Measurements from ENCODE around the gene GC. TPM values are rescaled to one million over a fixed set of nuclear protein-coding genes. Genes with fewer than 3 reads are reported as not detected.

GC gene
- total RNA-seq, 1 experiment from 2014 or later = 1.9 TPM

DNA sequence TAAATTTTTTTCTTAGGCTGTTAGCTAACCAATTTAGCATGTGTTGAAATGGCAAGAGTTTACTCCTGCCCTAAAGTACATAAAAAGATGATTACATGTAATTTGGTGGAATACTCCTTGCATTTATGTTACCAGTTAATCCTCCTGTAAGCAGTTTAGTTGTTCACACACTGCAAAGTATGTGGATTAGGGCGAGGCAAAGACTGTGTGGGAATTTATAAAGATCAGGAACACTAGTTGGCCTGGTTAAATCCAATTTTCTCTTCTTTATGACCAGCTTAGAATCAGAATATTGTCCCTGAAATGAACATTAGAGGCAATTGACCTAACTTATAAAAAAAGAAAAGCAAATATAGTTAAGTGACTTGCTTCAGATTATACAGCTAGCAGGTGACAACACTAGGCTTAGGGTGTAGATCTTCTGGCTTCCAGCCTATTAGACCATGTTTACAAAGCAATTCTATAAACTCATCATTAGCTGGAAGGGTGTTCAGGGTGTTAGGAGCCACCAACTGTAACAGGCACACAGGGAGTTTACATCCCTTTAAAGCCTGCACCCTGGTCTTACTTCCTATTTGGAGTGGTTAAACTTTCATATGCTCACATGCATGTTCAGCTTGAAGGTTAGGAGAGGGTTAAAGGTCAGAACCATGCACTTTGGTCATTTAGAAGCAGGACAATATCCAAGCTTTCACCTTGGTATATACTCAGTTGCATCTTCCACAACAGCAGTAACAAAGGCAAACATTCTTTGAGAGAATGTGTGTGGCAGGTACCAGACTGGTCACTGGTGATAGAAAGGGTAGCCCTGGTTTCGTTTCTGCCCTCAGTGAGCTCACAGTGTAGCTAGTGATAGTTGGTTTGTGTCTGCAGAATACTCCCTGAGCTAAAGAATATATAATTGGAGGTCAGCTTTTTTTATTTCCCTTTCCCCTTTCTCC lies 72.6 kb downstream of the GC start:
- CTCF ChIA-PET = interaction anchor here (1.8 kb wide), 1 partner anchor 441 kb away, joined by 7 read pairs; no protein-coding TSS in a partner anchor
- DNase-seq (ENCODE audit: low spot score) (no peak), ATAC-seq (no peak)
- Mint-ChIP-seq H3K27ac (no peak overlapping the region), H3K27me3 (ENCODE audit: low read depth) (no peaks in the 10 kb centered on the region), H3K4me1 (peaks cover 11% of the 10 kb centered on the region), H3K4me3 (no peak overlapping the region), H3K36me3 (no peaks in the 10 kb centered on the region), H3K9me3 (0 out of 2 replicates have a peak, but pooled peaks cover 7% of the 10 kb centered on the region)
- POLR2A ChIA-PET = no interaction called here
- TF ChIP-seq ELF4 (CRISPR knock-in tag; IDR thresholded peaks at IDR 0.05; ENCODE audit: low read depth) (no peak), SMAD3 (CRISPR knock-in tag; IDR thresholded peaks at IDR 0.05; ENCODE audit: borderline replicate concordance) (no peak), TCF7 (CRISPR knock-in tag; IDR thresholded peaks at IDR 0.05; ENCODE audit: low read depth) (no peak), ZNF138 (CRISPR knock-in tag; conservative IDR thresholded peaks at IDR 0.05) (no peak), ZBTB21 (CRISPR knock-in tag; IDR thresholded peaks at IDR 0.05; ENCODE audit: borderline replicate concordance) (no peak), RORB (CRISPR knock-in tag; IDR thresholded peaks at IDR 0.05) (no peak), CBFB (CRISPR knock-in tag; IDR thresholded peaks at IDR 0.05; ENCODE audit: low read depth) (no peak), ZNF423 (CRISPR knock-in tag; IDR thresholded peaks at IDR 0.05) (no peak), ZNF219 (CRISPR knock-in tag; IDR thresholded peaks at IDR 0.05; ENCODE audit: borderline replicate concordance) (no peak), CREM (CRISPR knock-in tag; IDR thresholded peaks at IDR 0.05) (no peak), JAZF1 (CRISPR knock-in tag; IDR thresholded peaks at IDR 0.05) (no peak), FOXP1 (CRISPR knock-in tag; IDR thresholded peaks at IDR 0.05; ENCODE audit: borderline replicate concordance) (no peak), ZNF232 (CRISPR knock-in tag; IDR thresholded peaks at IDR 0.05) (no peak), GTF2I (CRISPR knock-in tag; conservative IDR thresholded peaks at IDR 0.05) (no peak)
- TF ChIP-seq, protein P1, sequence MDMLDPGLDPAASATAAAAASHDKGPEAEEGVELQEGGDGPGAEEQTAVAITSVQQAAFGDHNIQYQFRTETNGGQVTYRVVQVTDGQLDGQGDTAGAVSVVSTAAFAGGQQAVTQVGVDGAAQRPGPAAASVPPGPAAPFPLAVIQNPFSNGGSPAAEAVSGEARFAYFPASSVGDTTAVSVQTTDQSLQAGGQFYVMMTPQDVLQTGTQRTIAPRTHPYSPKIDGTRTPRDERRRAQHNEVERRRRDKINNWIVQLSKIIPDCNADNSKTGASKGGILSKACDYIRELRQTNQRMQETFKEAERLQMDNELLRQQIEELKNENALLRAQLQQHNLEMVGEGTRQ (CRISPR knock-in tag; IDR thresholded peaks at IDR 0.05) = no peak
- TF ChIP-seq, protein P2, sequence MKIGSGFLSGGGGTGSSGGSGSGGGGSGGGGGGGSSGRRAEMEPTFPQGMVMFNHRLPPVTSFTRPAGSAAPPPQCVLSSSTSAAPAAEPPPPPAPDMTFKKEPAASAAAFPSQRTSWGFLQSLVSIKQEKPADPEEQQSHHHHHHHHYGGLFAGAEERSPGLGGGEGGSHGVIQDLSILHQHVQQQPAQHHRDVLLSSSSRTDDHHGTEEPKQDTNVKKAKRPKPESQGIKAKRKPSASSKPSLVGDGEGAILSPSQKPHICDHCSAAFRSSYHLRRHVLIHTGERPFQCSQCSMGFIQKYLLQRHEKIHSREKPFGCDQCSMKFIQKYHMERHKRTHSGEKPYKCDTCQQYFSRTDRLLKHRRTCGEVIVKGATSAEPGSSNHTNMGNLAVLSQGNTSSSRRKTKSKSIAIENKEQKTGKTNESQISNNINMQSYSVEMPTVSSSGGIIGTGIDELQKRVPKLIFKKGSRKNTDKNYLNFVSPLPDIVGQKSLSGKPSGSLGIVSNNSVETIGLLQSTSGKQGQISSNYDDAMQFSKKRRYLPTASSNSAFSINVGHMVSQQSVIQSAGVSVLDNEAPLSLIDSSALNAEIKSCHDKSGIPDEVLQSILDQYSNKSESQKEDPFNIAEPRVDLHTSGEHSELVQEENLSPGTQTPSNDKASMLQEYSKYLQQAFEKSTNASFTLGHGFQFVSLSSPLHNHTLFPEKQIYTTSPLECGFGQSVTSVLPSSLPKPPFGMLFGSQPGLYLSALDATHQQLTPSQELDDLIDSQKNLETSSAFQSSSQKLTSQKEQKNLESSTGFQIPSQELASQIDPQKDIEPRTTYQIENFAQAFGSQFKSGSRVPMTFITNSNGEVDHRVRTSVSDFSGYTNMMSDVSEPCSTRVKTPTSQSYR (CRISPR knock-in tag; IDR thresholded peaks at IDR 0.05) = no peak
- TF ChIP-seq, protein P3, sequence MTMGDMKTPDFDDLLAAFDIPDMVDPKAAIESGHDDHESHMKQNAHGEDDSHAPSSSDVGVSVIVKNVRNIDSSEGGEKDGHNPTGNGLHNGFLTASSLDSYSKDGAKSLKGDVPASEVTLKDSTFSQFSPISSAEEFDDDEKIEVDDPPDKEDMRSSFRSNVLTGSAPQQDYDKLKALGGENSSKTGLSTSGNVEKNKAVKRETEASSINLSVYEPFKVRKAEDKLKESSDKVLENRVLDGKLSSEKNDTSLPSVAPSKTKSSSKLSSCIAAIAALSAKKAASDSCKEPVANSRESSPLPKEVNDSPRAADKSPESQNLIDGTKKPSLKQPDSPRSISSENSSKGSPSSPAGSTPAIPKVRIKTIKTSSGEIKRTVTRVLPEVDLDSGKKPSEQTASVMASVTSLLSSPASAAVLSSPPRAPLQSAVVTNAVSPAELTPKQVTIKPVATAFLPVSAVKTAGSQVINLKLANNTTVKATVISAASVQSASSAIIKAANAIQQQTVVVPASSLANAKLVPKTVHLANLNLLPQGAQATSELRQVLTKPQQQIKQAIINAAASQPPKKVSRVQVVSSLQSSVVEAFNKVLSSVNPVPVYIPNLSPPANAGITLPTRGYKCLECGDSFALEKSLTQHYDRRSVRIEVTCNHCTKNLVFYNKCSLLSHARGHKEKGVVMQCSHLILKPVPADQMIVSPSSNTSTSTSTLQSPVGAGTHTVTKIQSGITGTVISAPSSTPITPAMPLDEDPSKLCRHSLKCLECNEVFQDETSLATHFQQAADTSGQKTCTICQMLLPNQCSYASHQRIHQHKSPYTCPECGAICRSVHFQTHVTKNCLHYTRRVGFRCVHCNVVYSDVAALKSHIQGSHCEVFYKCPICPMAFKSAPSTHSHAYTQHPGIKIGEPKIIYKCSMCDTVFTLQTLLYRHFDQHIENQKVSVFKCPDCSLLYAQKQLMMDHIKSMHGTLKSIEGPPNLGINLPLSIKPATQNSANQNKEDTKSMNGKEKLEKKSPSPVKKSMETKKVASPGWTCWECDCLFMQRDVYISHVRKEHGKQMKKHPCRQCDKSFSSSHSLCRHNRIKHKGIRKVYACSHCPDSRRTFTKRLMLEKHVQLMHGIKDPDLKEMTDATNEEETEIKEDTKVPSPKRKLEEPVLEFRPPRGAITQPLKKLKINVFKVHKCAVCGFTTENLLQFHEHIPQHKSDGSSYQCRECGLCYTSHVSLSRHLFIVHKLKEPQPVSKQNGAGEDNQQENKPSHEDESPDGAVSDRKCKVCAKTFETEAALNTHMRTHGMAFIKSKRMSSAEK (CRISPR knock-in tag; IDR thresholded peaks at IDR 0.05; ENCODE audit: borderline replicate concordance) = no peak
- TF ChIP-seq, protein P4, sequence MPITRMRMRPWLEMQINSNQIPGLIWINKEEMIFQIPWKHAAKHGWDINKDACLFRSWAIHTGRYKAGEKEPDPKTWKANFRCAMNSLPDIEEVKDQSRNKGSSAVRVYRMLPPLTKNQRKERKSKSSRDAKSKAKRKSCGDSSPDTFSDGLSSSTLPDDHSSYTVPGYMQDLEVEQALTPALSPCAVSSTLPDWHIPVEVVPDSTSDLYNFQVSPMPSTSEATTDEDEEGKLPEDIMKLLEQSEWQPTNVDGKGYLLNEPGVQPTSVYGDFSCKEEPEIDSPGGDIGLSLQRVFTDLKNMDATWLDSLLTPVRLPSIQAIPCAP (CRISPR knock-in tag; IDR thresholded peaks at IDR 0.05) = no peak
- TF ChIP-seq, protein P5, sequence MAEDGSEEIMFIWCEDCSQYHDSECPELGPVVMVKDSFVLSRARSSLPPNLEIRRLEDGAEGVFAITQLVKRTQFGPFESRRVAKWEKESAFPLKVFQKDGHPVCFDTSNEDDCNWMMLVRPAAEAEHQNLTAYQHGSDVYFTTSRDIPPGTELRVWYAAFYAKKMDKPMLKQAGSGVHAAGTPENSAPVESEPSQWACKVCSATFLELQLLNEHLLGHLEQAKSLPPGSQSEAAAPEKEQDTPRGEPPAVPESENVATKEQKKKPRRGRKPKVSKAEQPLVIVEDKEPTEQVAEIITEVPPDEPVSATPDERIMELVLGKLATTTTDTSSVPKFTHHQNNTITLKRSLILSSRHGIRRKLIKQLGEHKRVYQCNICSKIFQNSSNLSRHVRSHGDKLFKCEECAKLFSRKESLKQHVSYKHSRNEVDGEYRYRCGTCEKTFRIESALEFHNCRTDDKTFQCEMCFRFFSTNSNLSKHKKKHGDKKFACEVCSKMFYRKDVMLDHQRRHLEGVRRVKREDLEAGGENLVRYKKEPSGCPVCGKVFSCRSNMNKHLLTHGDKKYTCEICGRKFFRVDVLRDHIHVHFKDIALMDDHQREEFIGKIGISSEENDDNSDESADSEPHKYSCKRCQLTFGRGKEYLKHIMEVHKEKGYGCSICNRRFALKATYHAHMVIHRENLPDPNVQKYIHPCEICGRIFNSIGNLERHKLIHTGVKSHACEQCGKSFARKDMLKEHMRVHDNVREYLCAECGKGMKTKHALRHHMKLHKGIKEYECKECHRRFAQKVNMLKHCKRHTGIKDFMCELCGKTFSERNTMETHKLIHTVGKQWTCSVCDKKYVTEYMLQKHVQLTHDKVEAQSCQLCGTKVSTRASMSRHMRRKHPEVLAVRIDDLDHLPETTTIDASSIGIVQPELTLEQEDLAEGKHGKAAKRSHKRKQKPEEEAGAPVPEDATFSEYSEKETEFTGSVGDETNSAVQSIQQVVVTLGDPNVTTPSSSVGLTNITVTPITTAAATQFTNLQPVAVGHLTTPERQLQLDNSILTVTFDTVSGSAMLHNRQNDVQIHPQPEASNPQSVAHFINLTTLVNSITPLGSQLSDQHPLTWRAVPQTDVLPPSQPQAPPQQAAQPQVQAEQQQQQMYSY (CRISPR knock-in tag; IDR thresholded peaks at IDR 0.05) = no peak

Measured in WTC11 (cell line).